GM12878 (cell line): ENCODE results near the gene CHPT1. TPM values are rescaled to one million over a fixed set of nuclear protein-coding genes. Genes with fewer than 3 reads are reported as not detected.

Experiments used
- ATAC-seq: fragments of 200-7000 bp; cut with Tn5 transposase; 3 replicates; pipeline ENCODE4 v1.9.1; 2020; ENCODE audit warnings: mild to moderate bottlenecking, moderate library complexity
- BruUV-seq: library from RNA; stranded (reverse); fragments of 400-500 nt; replicated peaks from 2 replicates; lab custom pipeline; 2021; lab: Mats Ljungman, UMichigan
- CTCF ChIA-PET: fragments of 300-600 bp; sonication (Branson Sonifier 250); formaldehyde crosslinking; extraction: SDS; loops from one replicate; lab custom pipeline; 2021; ENCODE audit warnings: inconsistent platforms; lab: Yijun Ruan, JAX
- POLR2A ChIA-PET: fragments of 350-600 bp; formaldehyde crosslinking; extraction: SDS; loops from one replicate; lab custom pipeline; 2021; ENCODE audit warnings: inconsistent platforms; lab: Charles Lee
- RAD21 ChIA-PET: fragments of 300-600 bp; sonication (Branson Sonifier 250); formaldehyde crosslinking; loops from one replicate; lab custom pipeline; 2023; ENCODE audit warnings: antibody characterized with exemption; ENCODE audit not compliant: unreplicated experiment; lab: Charles Lee
- SMC1A ChIA-PET: fragments of 300-600 bp; sonication (Branson Sonifier 250); formaldehyde crosslinking; loops from one replicate; lab custom pipeline; 2023; ENCODE audit not compliant: unreplicated experiment, uncharacterized antibody; lab: Charles Lee
- DNase-seq: peaks from one replicate; pipeline ENCODE4 v3.0.0-alpha.2; 2011; ENCODE audit warnings: low read depth, low spot score
- FAIRE-seq: peaks from 3 replicates; lab custom pipeline; 2011; peaks lifted over from hg19 to GRCh38; lab: Jason Lieb, UNC
- H2AFZ ChIP-seq: 2 replicates; pipeline ENCODE4 v1.6.0; 2011; ENCODE audit warnings: low read depth, low read length, control low read depth; ENCODE audit not compliant: control insufficient read depth
- H3K27ac ChIP-seq: 2 replicates; pipeline ENCODE4 v1.5.1; 2011; ENCODE audit warnings: control low read depth; ENCODE audit not compliant: control insufficient read depth, insufficient read depth
- H3K27me3 ChIP-seq, 2 experiments: replicated peaks in 1 of 2; 2 replicates each; pipeline versions ENCODE4 v1.6.0 to v1.6.1; 2011; ENCODE audit warnings: low read length in 1 of 2; ENCODE audit not compliant: control insufficient read depth in 2 of 2, insufficient read depth in 2 of 2
- H3K36me3 ChIP-seq, 2 experiments: 2 replicates each; pipeline ENCODE4 v1.5.1; 2011; ENCODE audit warnings: low read length in 1 of 2; ENCODE audit not compliant: control insufficient read depth in 2 of 2, insufficient read depth in 2 of 2
- H3K4me1 ChIP-seq: 2 replicates; pipeline ENCODE4 v1.6.1; 2011; ENCODE audit warnings: mild to moderate bottlenecking, low read length, moderate library complexity, mixed read lengths; ENCODE audit not compliant: control insufficient read depth, insufficient read depth
- H3K4me2 ChIP-seq: 2 replicates; pipeline ENCODE4 v1.6.0; 2011; ENCODE audit warnings: control low read depth; ENCODE audit not compliant: control insufficient read depth, insufficient read depth
- H3K4me3 ChIP-seq: fragments of 200-600 bp; sonication (generic); 2 replicates; pipeline ENCODE4 v1.5.1; 2016
- H3K79me2 ChIP-seq: 2 replicates; pipeline ENCODE4 v1.6.0; 2011; ENCODE audit warnings: low read length; ENCODE audit not compliant: control insufficient read depth, insufficient read depth
- H3K9ac ChIP-seq: 2 replicates; pipeline ENCODE4 v1.8.0; 2011; ENCODE audit warnings: low read length, control low read depth, mixed read lengths; ENCODE audit not compliant: control insufficient read depth, insufficient read depth
- H3K9me3 ChIP-seq: replicated peaks from 3 replicates; pipeline ENCODE4 v1.5.1; 2011; ENCODE audit warnings: mild to moderate bottlenecking, low read length; ENCODE audit not compliant: control insufficient read depth, insufficient read depth
- H4K20me1 ChIP-seq: 2 replicates; pipeline ENCODE4 v1.6.0; 2011; ENCODE audit not compliant: control insufficient read depth, insufficient read depth
- CBFB ChIP-seq: IDR thresholded peaks from 2 replicates; pipeline ENCODE4 v1.6.1; 2016; ENCODE audit warnings: antibody characterized with exemption, low read depth
- REST ChIP-seq: IDR thresholded peaks from 2 replicates; pipeline ENCODE4 v1.6.1; 2012; ENCODE audit warnings: mild to moderate bottlenecking, low read depth, low read length
- whole genome bisulfite sequencing: methylation state at CpG from one replicate; pipeline ENCODE4 v1.1.6; 2016; ENCODE audit warnings: low lambda C conversion rate; ENCODE audit not compliant: insufficient replicate concordance, insufficient coverage; ENCODE audit errors: missing lambda C conversion rate; 5-methylcytosine and 5-hydroxymethylcytosine counted together
- in situ Hi-C: fragments of 300-500 bp; cut with MboI; formaldehyde crosslinking; loops from 9 replicates; pipeline ENCODE4 v1.14.3; 2018; ENCODE audit warnings: mixed read lengths
- intact Hi-C: fragments of 100-400 bp; cut with micrococcal nuclease; formaldehyde crosslinking; loops from one replicate; pipeline ENCODE4 v1.14.2; 2022; ENCODE audit not compliant: unreplicated experiment
- polyA plus RNA-seq, 11 experiments: library from polyadenylated mRNA; depleted of rRNA in 4 of 11; unstranded in 6 of 11; stranded (reverse) in 5 of 11; fragments of >200 nt; fragmentation: Nextera tagmentation in 4 of 11; fragmentation: Illumina TruSeq in 1 of 11; extraction: Ambion mirVana in 4 of 11; extraction: Trizol in 1 of 11; gene quantifications; 1 replicate in 1 of 11; 2 replicates in 10 of 11; pipeline versions ENCODE4 v1.2.1 to v1.2.3, GENCODE V29; 2011 to 2016; ENCODE audit warnings: inconsistent platforms in 2 of 11, missing spikeins in 2 of 11, low read depth in 1 of 11
- total RNA-seq, 4 experiments: library from RNA; depleted of rRNA in 3 of 4; stranded (reverse); fragments of >200 nt in 3 of 4; fragmentation: Illumina TruSeq in 1 of 4; extraction: Trizol in 1 of 4; gene quantifications; 2 replicates each; pipeline versions ENCODE4 v1.2.1 to v1.2.3, GENCODE V29; 2013 to 2021

CHPT1 gene
- total and polyA plus RNA-seq, 10 of the 15 experiments (the other 5 are each of a cell fraction or from before 2014, with no cell fraction given), result 0.85 to 10.2 (median 3.9) TPM

DNA sequence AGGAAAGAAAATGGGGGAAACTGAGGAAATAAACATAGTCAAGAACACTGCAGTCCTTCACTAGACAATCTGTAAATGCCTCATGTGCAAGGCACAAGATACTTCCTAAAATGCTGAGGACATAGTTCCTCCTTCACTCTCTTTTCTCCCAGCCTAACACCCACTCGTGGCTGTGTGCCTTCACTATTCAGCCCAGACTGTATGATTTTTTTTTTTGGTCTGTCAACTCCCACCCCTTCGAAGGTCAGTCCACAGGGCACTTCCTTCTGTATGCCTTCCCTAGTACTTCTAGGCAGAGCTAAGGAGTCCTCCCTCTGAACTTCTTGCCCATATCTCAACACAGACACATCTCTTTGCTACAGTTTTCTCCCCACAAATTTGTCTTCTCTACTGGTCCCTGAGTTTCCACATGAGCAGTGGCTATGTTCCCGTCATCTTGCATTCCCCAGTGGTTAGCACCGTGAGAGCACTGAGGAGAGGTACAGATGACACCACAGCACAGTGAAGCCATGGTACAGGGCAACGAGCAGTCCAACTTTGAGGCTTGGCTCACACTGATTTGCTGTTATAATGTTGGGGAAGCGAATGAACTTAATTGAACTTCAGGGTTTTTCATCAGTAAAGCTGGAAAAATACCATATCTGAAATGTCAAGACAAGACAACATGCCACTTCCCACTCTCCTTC is 65.9 kb downstream of the CHPT1 start:
- TF ChIP-seq CBFB, result no peak
- no peak for TF ChIP-seq REST
- 57% methylated on average over 6 of the region's 6 CpGs for WGBS
- Histone ChIP-seq H3K27me3 (no peaks in the 10 kb centered on the region), H3K27ac (no peak overlapping the region), H3K9me3 (no peaks in the 10 kb centered on the region), H3K79me2 (no peaks in the 10 kb centered on the region), H4K20me1 (no peaks in the 10 kb centered on the region), H3K4me3 (no peak overlapping the region), H3K9ac (no peak overlapping the region), H3K36me3 (peaks cover 0 to 16% of the 10 kb centered on the region in 2 experiments; a peak in 2 of 4 replicates), H3K4me2 (no peak overlapping the region), H3K4me1 (no peaks in the 10 kb centered on the region), H2AFZ (no peak overlapping the region)
- FAIRE-seq (no peak), ATAC-seq (no peak), DNase-seq (no peak)
- ChIA-PET SMC1A (interaction anchor here (0.8 kb wide), 1 partner anchor 349 kb away, joined by 3 read pairs; no protein-coding TSS in a partner anchor), POLR2A (interaction anchor here (0.6 kb wide), 1 partner anchor 341 kb away, joined by 3 read pairs; no protein-coding TSS in a partner anchor), RAD21 (interaction anchor here (1.8 kb wide), 1 partner anchor 10 kb away, joined by 6 read pairs; no protein-coding TSS in a partner anchor), CTCF (interaction anchor here (1.6 to 4.3 kb wide), 3 partner anchors 8 to 67 kb away, joined by 7 to 34 read pairs (median 10); partner anchors contain the start of gene GNPTAB)
- BruUV-seq, result no TSS peak
- in situ Hi-C loops (loop anchor here (5.0 kb wide), 1 partner anchor 351 kb away; no protein-coding TSS in a partner anchor), intact Hi-C loops (no loop called here)
